ENCODE data around the gene LRRC34. TPM values are rescaled to one million over a fixed set of nuclear protein-coding genes. Genes with fewer than 3 reads are reported as not detected.

The LRRC34 gene
- total RNA-seq, 1 donor from 2014 or later: 8.0 TPM

GRCh38 chr3:169764882-169765612, 47.7 kb downstream of the LRRC34 start, which contains the start of gene TERC:
TSS of gene TERC (minus strand) at chr3:169765060.
- peak; percentile 85 for DNase-seq (ENCODE audit: low read depth)

- DNase-seq (ENCODE audit: low read depth): peak; percentile 45
Observed at GRCh38 chr3:169764312-169764881, 48.3 kb downstream of the LRRC34 start.

GRCh38 chr3:169760479-169760878, 52.2 kb downstream of the LRRC34 start:
- DNase-seq (ENCODE audit: low read depth): peak; percentile 68

- no peak for DNase-seq (ENCODE audit: low read depth)
Observed at GRCh38 chr3:169759256-169759655, 53.4 kb downstream of the LRRC34 start.

- no peak for DNase-seq (ENCODE audit: low read depth)
Observed at GRCh38 chr3:169758359-169758994, 54.2 kb downstream of the LRRC34 start.

GRCh38 chr3:169755488-169755887, 57.2 kb downstream of the LRRC34 start:
- no peak for DNase-seq (ENCODE audit: low read depth)

GRCh38 chr3:169754711-169755110, 58.0 kb downstream of the LRRC34 start:
- peak; percentile 32 for DNase-seq (ENCODE audit: low read depth)

- DNase-seq (ENCODE audit: low read depth): no peak
Observed at GRCh38 chr3:169751875-169752274, 60.8 kb downstream of the LRRC34 start.

- no peak for DNase-seq (ENCODE audit: low read depth)
Observed at GRCh38 chr3:169750665-169751064, 62.0 kb downstream of the LRRC34 start.

- DNase-seq (ENCODE audit: low read depth): no peak
Observed at GRCh38 chr3:169748670-169749069, 64.0 kb downstream of the LRRC34 start.

GRCh38 chr3:169746924-169747323, 65.8 kb downstream of the LRRC34 start:
- DNase-seq (ENCODE audit: low read depth): no peak

GRCh38 chr3:169744366-169745054, 68.2 kb downstream of the LRRC34 start:
- DNase-seq (ENCODE audit: low read depth): peak; percentile 51

Other genes starting within 250 kb of the LRRC34 start
- gene MECOM, start 149.2 kb downstream of the LRRC34 start, total RNA-seq: 23.1 and 142 TPM in 2 replicates
- gene TERC, start 47.8 kb downstream of the LRRC34 start, total RNA-seq: 16.7 and 685 TPM in 2 replicates
- gene ACTRT3, start 43.3 kb downstream of the LRRC34 start, total RNA-seq: 12.3 and 14.3 TPM in 2 replicates
- gene MYNN, start 39.5 kb downstream of the LRRC34 start, total RNA-seq: 21.7 and 23.2 TPM in 2 replicates
- gene LRRIQ4, start within 50 bp of the LRRC34 start, total RNA-seq: 0.17 TPM in 1 of 2 replicates, not detected in the other
- 1.2 and 1.8 TPM in 2 replicates for gene LRRC31, start 57.0 kb upstream of the LRRC34 start, total RNA-seq
- not detected in 2 replicates for gene SAMD7, start 98.7 kb upstream of the LRRC34 start, total RNA-seq
- gene SEC62, start 153.9 kb upstream of the LRRC34 start, total RNA-seq: 28.8 and 106 TPM in 2 replicates
- gene GPR160, start 225.1 kb upstream of the LRRC34 start, total RNA-seq: 28.6 and 50.5 TPM in 2 replicates

All from renal cortical epithelial cell (primary cell).